ENCODE data around the gene SLC38A2. TPM values are rescaled to one million over a fixed set of nuclear protein-coding genes. Genes with fewer than 3 reads are reported as not detected.

The SLC38A2 gene
- total RNA-seq, 1 donor from 2014 or later: 384 TPM

- peak overlapping the region; percentile 97 to 98 for H3K27ac ChIP-seq
- peak in 1 of 3 experiments; percentile 14 for TF ChIP-seq CTCF (IDR thresholded peaks at IDR 0.05)
- peaks cover 23 to 26% of the 10 kb centered on the region in 2 donors for H3K36me3 ChIP-seq
- no peaks in the 10 kb centered on the region for H3K27me3 ChIP-seq
- H3K4me3 ChIP-seq: peak overlapping the region; percentile 94 to 98
- no peaks in the 10 kb centered on the region for H3K9me3 ChIP-seq
- DNase-seq (ENCODE audit: low spot score in 2 of 2): peak in 1 of 2 donors; percentile 81
- peaks cover 4 to 13% of the 10 kb centered on the region in 2 donors for H3K4me1 ChIP-seq
- intact Hi-C loops (cut with DNase I): loop anchor here (1.0 to 5.0 kb wide), 7 partner anchors 10 to 1449 kb away; partner anchors contain the start of genes SCAF11 and SLC38A1
Measured at GRCh38 chr12:46373301-46374296, 1.0 kb upstream of the SLC38A2 start.

GRCh38 chr12:46371718-46372543 is 642 bp downstream of the SLC38A2 start:
- peak; percentile 25 to 83 for DNase-seq (ENCODE audit: low spot score in 2 of 2)
- no peak for TF ChIP-seq CTCF (IDR thresholded peaks at IDR 0.05)
- Histone ChIP-seq H3K4me3 (peak overlapping the region; percentile 94 to 98), H3K27ac (peak overlapping the region; percentile 97 to 98), H3K36me3 (peaks cover 40 to 43% of the 10 kb centered on the region in 2 donors), H3K27me3 (no peaks in the 10 kb centered on the region), H3K4me1 (peaks cover 4 to 22% of the 10 kb centered on the region in 2 donors), H3K9me3 (no peaks in the 10 kb centered on the region)
- intact Hi-C loops (cut with DNase I): loop anchor here (2.0 to 5.0 kb wide), 6 partner anchors 100 to 1450 kb away; partner anchors contain the start of genes SCAF11 and SLC38A1

- peak; percentile 70 to 95 for DNase-seq (ENCODE audit: low spot score in 2 of 2)
Measured at GRCh38 chr12:46370792-46371717, 1.5 kb downstream of the SLC38A2 start.

GRCh38 chr12:46370380-46370734 is 2.2 kb downstream of the SLC38A2 start:
- TF ChIP-seq CTCF (IDR thresholded peaks at IDR 0.05): no peak
- DNase-seq (ENCODE audit: low spot score in 2 of 2): no peak
- Histone ChIP-seq H3K4me1 (peaks cover 9 to 36% of the 10 kb centered on the region in 2 donors), H3K4me3 (peak overlapping the region; percentile 94 to 98), H3K27ac (peak overlapping the region in 1 of 2 donors; percentile 98), H3K9me3 (no peaks in the 10 kb centered on the region), H3K27me3 (no peaks in the 10 kb centered on the region), H3K36me3 (peaks cover 55 to 58% of the 10 kb centered on the region in 2 donors)
- intact Hi-C loops (cut with DNase I): loop anchor here (5.0 kb wide), 3 partner anchors 102 to 1452 kb away; no protein-coding TSS in a partner anchor

More at GRCh38 chr12:46370792-46371717, 1.5 kb downstream of the SLC38A2 start:
- Histone ChIP-seq H3K27ac (peak overlapping the region; percentile 97 to 98), H3K4me3 (peak overlapping the region; percentile 94 to 98), H3K9me3 (no peaks in the 10 kb centered on the region), H3K36me3 (peaks cover 49 to 51% of the 10 kb centered on the region in 2 donors), H3K4me1 (peaks cover 7 to 29% of the 10 kb centered on the region in 2 donors), H3K27me3 (no peaks in the 10 kb centered on the region)
- peak in 2 of 3 experiments; percentile 23 to 36 for TF ChIP-seq CTCF (IDR thresholded peaks at IDR 0.05)
- intact Hi-C loops (cut with DNase I): loop anchor here (5.0 kb wide), 3 partner anchors 101 to 1451 kb away; no protein-coding TSS in a partner anchor
